Progenitor cell of endocrine pancreas (in vitro differentiated cells): ENCODE measurements around the gene TNNI3K. TPM values are rescaled to one million over a fixed set of nuclear protein-coding genes. Genes with fewer than 3 reads are reported as not detected.

Source experiments
- DNase-seq: peaks from one replicate; pipeline ENCODE4 v3.0.0; 2021; ENCODE audit warnings: low spot score; ENCODE audit not compliant: unreplicated experiment
- H3K27ac Mint-ChIP-seq: 2 replicates; pipeline ENCODE4 v1.8.0; 2021; ENCODE audit warnings: mild to moderate bottlenecking, moderate library complexity, mixed read lengths
- H3K27me3 Mint-ChIP-seq: 2 replicates; pipeline ENCODE4 v1.8.0; 2021; ENCODE audit warnings: mixed read lengths
- H3K36me3 Mint-ChIP-seq: 2 replicates; pipeline ENCODE4 v1.8.0; 2022; ENCODE audit warnings: mixed read lengths; ENCODE audit not compliant: insufficient read depth
- H3K4me1 Mint-ChIP-seq: 2 replicates; pipeline ENCODE4 v1.8.0; 2021; ENCODE audit warnings: low read depth, mixed read lengths
- H3K4me3 Mint-ChIP-seq: 2 replicates; pipeline ENCODE4 v1.8.0; 2021; ENCODE audit warnings: low read depth, mild to moderate bottlenecking, moderate library complexity, mixed read lengths
- H3K9me3 Mint-ChIP-seq: 2 replicates; pipeline ENCODE4 v1.8.0; 2021; ENCODE audit warnings: low read depth, mixed read lengths
- CTCF ChIP-seq: fragments of 200-600 bp; sonication (generic); IDR thresholded peaks from one replicate; pipeline ENCODE4 v1.5.0; 2021; ENCODE audit warnings: antibody characterized with exemption, mild to moderate bottlenecking; ENCODE audit not compliant: unreplicated experiment
- total RNA-seq: library from RNA; stranded (reverse); gene quantifications from 2 replicates; pipeline ENCODE4 v1.2.1, GENCODE V29; 2021

TNNI3K gene
- total RNA-seq, 1 donor from 2014 or later = not detected

DNA sequence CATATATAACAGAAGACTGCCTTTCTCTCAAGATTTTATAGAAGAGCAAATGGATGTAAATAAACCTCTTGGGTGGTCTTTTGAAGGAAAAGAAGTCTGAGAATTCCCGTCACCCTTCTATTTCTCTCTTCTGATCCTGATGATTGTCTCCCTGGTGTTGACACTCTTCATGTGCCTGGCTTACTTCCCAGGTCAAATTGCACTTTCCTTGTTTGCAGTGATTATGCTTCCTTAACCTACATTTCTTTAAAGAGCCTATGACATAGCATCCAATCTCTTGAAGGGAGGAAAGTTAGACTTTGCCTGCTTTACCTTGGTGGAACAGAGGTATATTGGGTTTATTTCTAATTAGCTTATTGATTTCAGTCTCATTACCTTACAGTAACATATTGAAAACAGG lies 197.1 kb downstream of the TNNI3K start:
- TF ChIP-seq CTCF = no peak

GRCh38 chr1:74434321-74434720 lies 199.1 kb downstream of the TNNI3K start:
- Mint-ChIP-seq H3K27me3 (no peaks in the 10 kb centered on the region), H3K27ac (no peak overlapping the region), H3K36me3 (no peaks in the 10 kb centered on the region), H3K4me1 (peaks cover 5% of the 10 kb centered on the region), H3K4me3 (no peak overlapping the region), H3K9me3 (no peaks in the 10 kb centered on the region)
- TF ChIP-seq CTCF = no peak
- no peak for DNase-seq

More for the DNA sequence above, 197.1 kb downstream of the TNNI3K start:
- no peak overlapping the region for H3K4me3 Mint-ChIP-seq
- no peaks in the 10 kb centered on the region for H3K36me3 Mint-ChIP-seq
- no peaks in the 10 kb centered on the region for H3K9me3 Mint-ChIP-seq
- peaks cover 5% of the 10 kb centered on the region for H3K4me1 Mint-ChIP-seq
- DNase-seq = no peak
- H3K27ac Mint-ChIP-seq = no peak overlapping the region
- no peaks in the 10 kb centered on the region for H3K27me3 Mint-ChIP-seq

- no peaks in the 10 kb centered on the region for H3K36me3 Mint-ChIP-seq
- no peak overlapping the region for H3K4me3 Mint-ChIP-seq
- H3K4me1 Mint-ChIP-seq = no peaks in the 10 kb centered on the region
- no peak overlapping the region for H3K27ac Mint-ChIP-seq
- no peak for TF ChIP-seq CTCF
- no peak for DNase-seq
- H3K27me3 Mint-ChIP-seq = no peaks in the 10 kb centered on the region
- H3K9me3 Mint-ChIP-seq = no peaks in the 10 kb centered on the region
These were observed 200.9 kb downstream of the TNNI3K start for GRCh38 chr1:74436078-74436477.

DNA sequence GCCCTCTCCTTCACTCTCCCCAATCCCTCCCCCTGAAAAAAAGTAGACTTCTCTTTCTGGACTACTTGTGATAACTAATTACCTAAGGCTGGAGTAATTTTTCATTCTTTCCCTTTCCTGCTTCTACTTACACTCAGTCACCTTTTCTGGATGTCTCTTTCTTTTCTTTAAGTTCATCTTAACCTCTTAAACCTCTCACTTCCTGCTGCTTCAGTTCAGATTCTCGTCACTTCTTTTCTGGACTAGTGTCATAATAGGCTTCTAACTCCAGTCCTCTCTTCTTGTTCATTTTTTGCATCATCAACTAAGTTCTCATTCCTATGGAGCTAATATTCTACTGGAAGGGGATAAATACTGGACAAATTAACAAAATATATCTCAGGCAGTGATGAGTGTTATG lies 201.8 kb downstream of the TNNI3K start:
- Mint-ChIP-seq H3K4me3 (no peak overlapping the region), H3K4me1 (no peaks in the 10 kb centered on the region), H3K9me3 (no peaks in the 10 kb centered on the region), H3K27me3 (no peaks in the 10 kb centered on the region), H3K36me3 (no peaks in the 10 kb centered on the region), H3K27ac (no peak overlapping the region)
- no peak for DNase-seq
- TF ChIP-seq CTCF = no peak

DNA sequence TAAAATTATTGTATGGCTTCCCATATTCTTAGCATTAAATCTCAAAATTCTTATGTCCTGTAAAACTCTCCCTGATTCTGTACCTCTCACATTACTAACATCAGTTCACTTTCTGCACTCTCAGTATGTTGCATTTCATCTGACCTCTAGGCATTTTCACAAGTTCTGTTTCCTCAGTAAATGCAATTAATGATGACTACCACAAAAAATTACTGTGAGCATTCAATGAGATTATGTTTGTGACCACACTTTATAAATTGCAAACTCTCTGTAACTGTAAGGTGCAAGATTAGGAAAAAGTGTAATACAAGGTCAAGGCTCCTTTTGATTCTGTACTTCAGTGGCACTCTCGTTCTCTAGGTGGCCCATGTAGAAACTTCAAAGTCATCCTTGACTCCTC lies 216.8 kb downstream of the TNNI3K start:
- H3K4me1 Mint-ChIP-seq = no peaks in the 10 kb centered on the region
- H3K9me3 Mint-ChIP-seq = no peaks in the 10 kb centered on the region
- H3K4me3 Mint-ChIP-seq = no peak overlapping the region
- no peak overlapping the region for H3K27ac Mint-ChIP-seq
- TF ChIP-seq CTCF = no peak
- no peaks in the 10 kb centered on the region for H3K36me3 Mint-ChIP-seq
- DNase-seq = no peak
- H3K27me3 Mint-ChIP-seq = no peaks in the 10 kb centered on the region
